Calu3 (cell line): ENCODE results near the gene TYMP. TPM values are rescaled to one million over a fixed set of nuclear protein-coding genes. Genes with fewer than 3 reads are reported as not detected.
A peak's percentile ranks its signal among the peaks of the same experiment; 100 is the strongest.

ENCODE experiments used
- BruUV-seq: library from RNA; stranded (reverse); fragments of 400-500 nt; replicated peaks from 2 replicates; lab custom pipeline; 2021; lab: Mats Ljungman, UMichigan
- CTCF ChIA-PET: fragments of 300-600 bp; sonication (Branson Sonifier 250); formaldehyde crosslinking; loops from one replicate; lab custom pipeline; 2022; ENCODE audit warnings: antibody characterized with exemption; lab: Charles Lee
- DNase-seq: peaks from one replicate; pipeline ENCODE4 v3.0.0; 2022
- H3K27ac Mint-ChIP-seq: one replicate; pipeline ENCODE4 v1.8.0; 2022; ENCODE audit warnings: mixed read lengths; ENCODE audit not compliant: unreplicated experiment
- H3K27me3 Mint-ChIP-seq: one replicate; pipeline ENCODE4 v1.8.0; 2022; ENCODE audit warnings: mixed read lengths; ENCODE audit not compliant: unreplicated experiment
- H3K36me3 Mint-ChIP-seq: one replicate; pipeline ENCODE4 v1.8.0; 2022; ENCODE audit warnings: mild to moderate bottlenecking, moderate library complexity, mixed read lengths; ENCODE audit not compliant: insufficient read depth, unreplicated experiment
- H3K4me1 Mint-ChIP-seq: one replicate; pipeline ENCODE4 v1.8.0; 2022; ENCODE audit warnings: mild to moderate bottlenecking, low read depth, mixed read lengths; ENCODE audit not compliant: unreplicated experiment
- H3K4me3 Mint-ChIP-seq: one replicate; pipeline ENCODE4 v1.8.0; 2022; ENCODE audit warnings: mild to moderate bottlenecking, low read depth, moderate library complexity, mixed read lengths; ENCODE audit not compliant: unreplicated experiment
- H3K9me3 Mint-ChIP-seq: one replicate; pipeline ENCODE4 v1.8.0; 2022; ENCODE audit warnings: low read depth, mixed read lengths; ENCODE audit not compliant: unreplicated experiment
- CTCF ChIP-seq: fragments of 200-600 bp; IDR thresholded peaks from one replicate; pipeline ENCODE4 v1.8.0; 2022; ENCODE audit warnings: antibody characterized with exemption; ENCODE audit not compliant: unreplicated experiment
- intact Hi-C: fragments of 100-400 bp; cut with micrococcal nuclease; formaldehyde crosslinking; loops from one replicate; pipeline ENCODE4 v1.10.0; 2022; ENCODE audit not compliant: unreplicated experiment
- total RNA-seq: library from RNA; stranded (reverse); gene quantifications from 2 replicates; pipeline ENCODE4 v1.2.3, GENCODE V29; 2022

Gene TYMP
- total RNA-seq, 1 experiment from 2014 or later, result 44.1 TPM

GRCh38 chr22:50530580-50530876 is 716 bp upstream of the TYMP start:
- Mint-ChIP-seq H3K36me3 (peaks cover 92% of the 10 kb centered on the region), H3K27ac (peak overlapping the region; percentile 98), H3K4me3 (peak overlapping the region; percentile 90), H3K4me1 (peaks cover 34% of the 10 kb centered on the region), H3K27me3 (no peaks in the 10 kb centered on the region), H3K9me3 (no peaks in the 10 kb centered on the region)
- CTCF ChIA-PET, result interaction anchor here (1.0 kb wide), 1 partner anchor 9 kb away, joined by 3 read pairs; no protein-coding TSS in a partner anchor
- BruUV-seq, result no TSS peak
- intact Hi-C loops, result loop anchor here (2.0 kb wide), 1 partner anchor 90 kb away; no protein-coding TSS in a partner anchor
- no peak for TF ChIP-seq CTCF
- no peak for DNase-seq

DNA sequence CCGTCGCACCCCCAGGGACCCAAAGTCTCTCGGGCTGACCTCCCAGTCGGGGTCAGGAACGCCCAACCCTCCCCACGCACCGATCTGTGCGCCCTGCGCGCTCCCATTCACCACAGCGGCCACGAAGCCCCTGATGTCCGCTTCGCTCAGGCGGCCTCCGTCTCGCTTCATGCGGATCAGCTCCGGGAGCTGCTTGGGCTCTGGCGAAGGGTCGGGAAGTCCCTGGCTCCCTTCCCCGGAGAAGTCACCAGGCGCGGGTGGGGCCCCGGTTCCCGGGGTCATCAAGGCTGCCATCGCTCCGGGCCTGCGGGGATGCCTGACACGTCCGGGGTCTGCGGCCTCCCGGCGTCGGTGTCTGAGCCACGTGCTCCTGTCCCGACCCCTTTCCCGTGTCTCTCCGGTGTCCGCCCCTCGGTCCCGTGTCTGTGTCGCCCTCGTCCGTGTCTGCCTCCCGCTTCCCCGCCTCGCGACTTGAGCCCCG is 356 bp downstream of the TYMP start:
- peak overlapping the region; percentile 90 for H3K4me3 Mint-ChIP-seq
- intact Hi-C loops, result no loop called here
- peak overlapping the region; percentile 98 for H3K27ac Mint-ChIP-seq
- H3K4me1 Mint-ChIP-seq, result peaks cover 35% of the 10 kb centered on the region
- CTCF ChIA-PET, result interaction anchor here (0.8 to 1.8 kb wide), 2 partner anchors 22 to 91 kb away, joined by 3 to 10 read pairs; partner anchors contain the start of genes LMF2 and NCAPH2
- H3K9me3 Mint-ChIP-seq, result no peaks in the 10 kb centered on the region
- H3K27me3 Mint-ChIP-seq, result no peaks in the 10 kb centered on the region
- TF ChIP-seq CTCF, result no peak
- no peak for DNase-seq
- H3K36me3 Mint-ChIP-seq, result peaks cover 100% of the 10 kb centered on the region
- BruUV-seq, result no TSS peak

DNA sequence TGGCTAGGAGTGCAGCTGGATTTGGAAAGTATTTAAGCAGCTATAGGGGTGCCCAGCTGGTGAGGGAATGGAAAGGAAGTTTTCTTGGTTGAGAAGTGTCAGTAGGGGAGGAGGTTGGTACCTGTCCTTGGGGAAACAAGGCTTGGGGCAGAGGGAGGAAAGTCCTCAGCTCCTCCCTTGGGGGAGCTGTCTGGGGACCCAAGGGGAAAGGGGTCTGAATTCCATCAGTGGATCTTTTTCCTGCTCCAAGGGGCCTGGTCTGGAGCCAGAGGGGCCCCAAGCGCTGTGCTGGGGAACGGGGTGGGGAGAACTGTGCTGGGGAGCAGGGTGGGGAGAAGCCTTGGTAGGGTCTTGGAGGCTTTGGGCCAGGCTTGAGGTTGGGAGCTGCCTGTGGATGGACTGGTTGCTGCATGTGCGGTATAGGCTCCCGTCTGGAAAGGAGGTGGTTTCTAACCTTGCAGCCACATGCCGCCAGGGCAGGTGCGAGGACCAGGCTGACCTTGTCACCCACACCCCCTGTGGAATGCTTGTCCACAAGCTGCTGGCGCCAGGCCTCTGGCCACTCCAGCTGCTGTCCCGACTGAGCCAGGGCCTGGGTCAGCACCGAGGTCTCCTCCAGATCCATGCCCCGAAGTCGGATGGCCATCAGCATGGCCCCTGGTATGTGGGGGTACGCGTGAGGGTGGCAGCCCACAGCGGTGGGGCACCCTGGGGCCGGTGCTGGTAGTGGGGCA is 963 bp downstream of the TYMP start:
- peak overlapping the region; percentile 92 for H3K27ac Mint-ChIP-seq
- intact Hi-C loops, result no loop called here
- TF ChIP-seq CTCF, result no peak
- H3K4me3 Mint-ChIP-seq, result peak overlapping the region; percentile 90
- no peaks in the 10 kb centered on the region for H3K9me3 Mint-ChIP-seq
- DNase-seq, result no peak
- CTCF ChIA-PET, result interaction anchor here (0.5 to 1.8 kb wide), 3 partner anchors 21 to 141 kb away, joined by 3 to 10 read pairs (median 3); partner anchors contain the start of genes LMF2 and NCAPH2
- H3K36me3 Mint-ChIP-seq, result peaks cover 100% of the 10 kb centered on the region
- H3K4me1 Mint-ChIP-seq, result peaks cover 33% of the 10 kb centered on the region
- no TSS peak for BruUV-seq
- no peaks in the 10 kb centered on the region for H3K27me3 Mint-ChIP-seq

DNA sequence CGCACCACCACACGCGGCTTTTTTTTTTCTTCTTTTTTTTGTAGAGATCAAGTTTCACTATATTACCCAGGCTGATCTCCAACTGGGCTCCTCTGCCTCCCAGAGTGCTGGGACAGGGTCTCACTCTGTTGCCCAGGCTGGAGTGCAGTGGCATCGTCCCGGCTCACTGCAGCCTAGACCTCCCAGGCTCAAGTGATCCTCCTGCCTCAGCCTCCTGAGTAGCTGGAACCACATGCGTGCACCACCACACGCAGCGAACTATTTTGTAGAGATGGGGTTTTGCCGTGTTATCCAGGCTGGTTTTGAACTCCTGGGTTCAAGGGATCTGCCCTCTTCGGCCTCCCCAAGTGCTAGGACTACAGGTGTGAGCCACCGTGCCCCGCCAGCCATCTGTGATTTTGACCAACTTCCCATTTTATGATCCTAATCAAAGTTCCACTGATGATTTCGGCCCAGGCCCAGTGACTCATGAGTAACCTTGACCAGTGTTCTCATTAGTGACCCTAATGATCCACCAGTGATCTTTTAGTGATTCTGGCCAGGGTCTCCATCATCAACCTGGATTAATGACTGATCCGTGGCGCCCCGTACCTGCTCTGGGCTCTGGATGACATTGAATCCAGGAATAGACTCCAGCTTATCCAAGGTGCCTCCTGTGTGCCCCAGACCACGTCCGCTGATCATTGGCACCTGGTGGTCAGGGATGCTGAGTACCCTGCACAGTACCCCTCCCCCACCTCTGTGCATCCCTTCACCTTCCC is 1.7 kb downstream of the TYMP start:
- Mint-ChIP-seq H3K27ac (peak overlapping the region; percentile 92), H3K4me3 (peak overlapping the region; percentile 90), H3K27me3 (no peaks in the 10 kb centered on the region), H3K4me1 (peaks cover 28% of the 10 kb centered on the region), H3K36me3 (peaks cover 100% of the 10 kb centered on the region), H3K9me3 (no peaks in the 10 kb centered on the region)
- intact Hi-C loops, result no loop called here
- no peak for TF ChIP-seq CTCF
- BruUV-seq, result TSS peak; percentile 4
- CTCF ChIA-PET, result interaction anchor here (0.5 kb wide), 1 partner anchor 142 kb away, joined by 3 read pairs; no protein-coding TSS in a partner anchor
- no peak for DNase-seq
